ENCODE measurements around the gene SUV39H1. TPM values are rescaled to one million over a fixed set of nuclear protein-coding genes. Genes with fewer than 3 reads are reported as not detected.
A peak's percentile ranks its signal among the peaks of the same experiment; 100 is the strongest.

The SUV39H1 gene
- total and polyA plus RNA-seq, 9 of the 15 experiments (the other 6 are each of a cell fraction or from before 2014, with no cell fraction given): 4.7 to 34.7 (median 17.9) TPM

GRCh38 chrX:48747415-48748016 lies 51.0 kb downstream of the SUV39H1 start:
- TF ChIP-seq ZFPM2 (CRISPR knock-in tag; IDR thresholded peaks at IDR 0.05): no peak
- no peak for TF ChIP-seq FOS (IDR thresholded peaks at IDR 0.05; ENCODE audit: extremely low read depth, insufficient read length)
- no peak for TF ChIP-seq ZFP30 (CRISPR knock-in tag; IDR thresholded peaks at IDR 0.05; ENCODE audit: borderline replicate concordance)
- no peak for TF ChIP-seq SIRT6 (IDR thresholded peaks at IDR 0.05; ENCODE audit: low read depth, low read length)
- TF ChIP-seq DACH1 (IDR thresholded peaks at IDR 0.05; ENCODE audit: partially characterized antibody): no peak
- no peak for TF ChIP-seq TAF1 (IDR thresholded peaks at IDR 0.05; ENCODE audit: control insufficient read depth, extremely low read depth, insufficient read depth, low read length, severe bottlenecking)
- TF ChIP-seq ZNF24 (IDR thresholded peaks at IDR 0.05): no peak
- TF ChIP-seq RAD21 (CRISPR knock-in tag; conservative IDR thresholded peaks at IDR 0.05 in 1 of 2, IDR thresholded peaks at IDR 0.05 in 1 of 2): no peak
- TF ChIP-seq CEBPB (tag; IDR thresholded peaks at IDR 0.05): no peak
- no peak for TF ChIP-seq ASH1L (IDR thresholded peaks at IDR 0.05; ENCODE audit: borderline replicate concordance, low read depth, partially characterized antibody)
- no peak for TF ChIP-seq KHSRP (IDR thresholded peaks at IDR 0.05)
- no peak for TF ChIP-seq ZFP91 (CRISPR knock-in tag; IDR thresholded peaks at IDR 0.05)
- TF ChIP-seq NR1H2 (CRISPR knock-in tag; IDR thresholded peaks at IDR 0.05): no peak
- TF ChIP-seq GTF2E2 (tag; IDR thresholded peaks at IDR 0.05): no peak
- TF ChIP-seq PCBP1 (IDR thresholded peaks at IDR 0.05; ENCODE audit: low read depth, low read length, poor library complexity, severe bottlenecking): no peak
- TF ChIP-seq NFATC3 (IDR thresholded peaks at IDR 0.05): no peak
- no peak for TF ChIP-seq CREB3L1 (IDR thresholded peaks at IDR 0.05; ENCODE audit: borderline replicate concordance, low read depth)
- no peak for TF ChIP-seq POLR2H (tag; IDR thresholded peaks at IDR 0.05; ENCODE audit: low read depth)
- TF ChIP-seq BMI1 (IDR thresholded peaks at IDR 0.05; ENCODE audit: low read length): no peak
- TF ChIP-seq GTF2A2 (tag; IDR thresholded peaks at IDR 0.05): no peak
- no peaks in the 10 kb centered on the region for H3K9me1 ChIP-seq (ENCODE audit: control insufficient read depth, insufficient read depth, low read length)
- no peak overlapping the region for H3K4me2 ChIP-seq (ENCODE audit: insufficient read depth, low read length)
- WGBS (ENCODE audit: insufficient coverage, low coverage, missing lambda C conversion rate): 88% methylated on average over 6 of the region's 8 CpGs
- H4K20me1 ChIP-seq (replicated peaks; ENCODE audit: control insufficient read depth, insufficient read depth, low read length): no peaks in the 10 kb centered on the region
- peak overlapping the region in 1 of 2 experiments; percentile 58; a peak in 1 of 4 replicates for H3K9ac ChIP-seq (ENCODE audit: insufficient read depth in 1 of 2, low read depth in 2 of 2, low read length in 2 of 2)
- peaks cover 0 to 2% of the 10 kb centered on the region in 2 experiments; a peak in 3 of 5 replicates for H3K4me1 ChIP-seq (replicated peaks in 1 of 2; ENCODE audit: control insufficient read depth in 2 of 2, insufficient read depth in 2 of 2, low read length in 2 of 2)
- no peak overlapping the region for H2AFZ ChIP-seq (ENCODE audit: low read depth, low read length)
- ATAC-seq: no peak
- no peaks in the 10 kb centered on the region for H3K36me3 ChIP-seq (ENCODE audit: control insufficient read depth, insufficient read depth, low read length)
- in situ Hi-C loops (cut with MboI): no loop called here
- intact Hi-C loops (cut with micrococcal nuclease): no loop called here
- no peak for DNase-seq (ENCODE audit: extremely low read depth in 1 of 4, low spot score in 3 of 4)
- no peaks in the 10 kb centered on the region for H3K79me2 ChIP-seq (ENCODE audit: control insufficient read depth, insufficient read depth, low read length)
- FAIRE-seq: no peak
- H3K4me3 ChIP-seq: no peak overlapping the region
- CTCF ChIA-PET (ENCODE audit: low intra/inter-chr PET ratio): no interaction called here
- BruUV-seq (replicated peaks): no TSS peak
- POLR2A ChIA-PET: no interaction called here
- H3K9me3 ChIP-seq (replicated peaks; ENCODE audit: control insufficient read depth, insufficient read depth, low read depth, low read length): no peaks in the 10 kb centered on the region
- no peaks in the 10 kb centered on the region for H3K27me3 ChIP-seq (ENCODE audit: control insufficient read depth in 2 of 2, insufficient read depth in 2 of 2, low read length in 2 of 2)
- H3K27ac ChIP-seq (ENCODE audit: extremely low read depth, low read depth, low read length): no peak overlapping the region

All from K562 (cell line).